Measurements from ENCODE around the gene DCN. TPM values are rescaled to one million over a fixed set of nuclear protein-coding genes. Genes with fewer than 3 reads are reported as not detected.
A peak's percentile ranks its signal among the peaks of the same experiment; 100 is the strongest.

DCN gene
- total RNA-seq, 1 donor: 1,400 TPM

- no peaks in the 10 kb centered on the region for H4K20me1 ChIP-seq (ENCODE audit: insufficient read depth, low read length)
- peak; percentile 18 for DNase-seq (ENCODE audit: insufficient read length, low spot score, missing footprints)
- no peaks in the 10 kb centered on the region for H3K36me3 ChIP-seq (ENCODE audit: insufficient read depth, low read length)
- TF ChIP-seq, protein P1, sequence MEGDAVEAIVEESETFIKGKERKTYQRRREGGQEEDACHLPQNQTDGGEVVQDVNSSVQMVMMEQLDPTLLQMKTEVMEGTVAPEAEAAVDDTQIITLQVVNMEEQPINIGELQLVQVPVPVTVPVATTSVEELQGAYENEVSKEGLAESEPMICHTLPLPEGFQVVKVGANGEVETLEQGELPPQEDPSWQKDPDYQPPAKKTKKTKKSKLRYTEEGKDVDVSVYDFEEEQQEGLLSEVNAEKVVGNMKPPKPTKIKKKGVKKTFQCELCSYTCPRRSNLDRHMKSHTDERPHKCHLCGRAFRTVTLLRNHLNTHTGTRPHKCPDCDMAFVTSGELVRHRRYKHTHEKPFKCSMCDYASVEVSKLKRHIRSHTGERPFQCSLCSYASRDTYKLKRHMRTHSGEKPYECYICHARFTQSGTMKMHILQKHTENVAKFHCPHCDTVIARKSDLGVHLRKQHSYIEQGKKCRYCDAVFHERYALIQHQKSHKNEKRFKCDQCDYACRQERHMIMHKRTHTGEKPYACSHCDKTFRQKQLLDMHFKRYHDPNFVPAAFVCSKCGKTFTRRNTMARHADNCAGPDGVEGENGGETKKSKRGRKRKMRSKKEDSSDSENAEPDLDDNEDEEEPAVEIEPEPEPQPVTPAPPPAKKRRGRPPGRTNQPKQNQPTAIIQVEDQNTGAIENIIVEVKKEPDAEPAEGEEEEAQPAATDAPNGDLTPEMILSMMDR (IDR thresholded peaks at IDR 0.05; ENCODE audit: extremely low read depth, low read depth, low read length): no peak
- no peak overlapping the region for H3K27ac ChIP-seq (ENCODE audit: low read depth, low read length)
- peaks cover 13% of the 10 kb centered on the region for H3K4me1 ChIP-seq (ENCODE audit: insufficient read depth, low read length)
- H3K79me2 ChIP-seq (ENCODE audit: insufficient read depth, low read length): no peaks in the 10 kb centered on the region
- H3K27me3 ChIP-seq (ENCODE audit: insufficient read depth, low read length): no peaks in the 10 kb centered on the region
- no peak overlapping the region for H2AFZ ChIP-seq (ENCODE audit: low read length)
- no peaks in the 10 kb centered on the region for H3K9me3 ChIP-seq (ENCODE audit: low read depth, low read length)
- H3K4me3 ChIP-seq (ENCODE audit: insufficient read depth, low read length): no peak overlapping the region
- H3K4me2 ChIP-seq (ENCODE audit: insufficient read depth, low read length): no peak overlapping the region
These were observed 9.0 kb upstream of the DCN start for GRCh38 chr12:91191513-91192111.

- H3K4me3 ChIP-seq (ENCODE audit: insufficient read depth, low read length): peak overlapping the region; percentile 12
- no peaks in the 10 kb centered on the region for H3K27me3 ChIP-seq (ENCODE audit: insufficient read depth, low read length)
- H3K79me2 ChIP-seq (ENCODE audit: insufficient read depth, low read length): no peaks in the 10 kb centered on the region
- H3K4me2 ChIP-seq (ENCODE audit: insufficient read depth, low read length): peak overlapping the region; percentile 59
- no peak for DNase-seq (ENCODE audit: insufficient read length, low spot score, missing footprints)
- TF ChIP-seq, protein P1 (IDR thresholded peaks at IDR 0.05; ENCODE audit: extremely low read depth, low read depth, low read length): no peak
- no peaks in the 10 kb centered on the region for H4K20me1 ChIP-seq (ENCODE audit: insufficient read depth, low read length)
- peaks cover 13% of the 10 kb centered on the region for H3K4me1 ChIP-seq (ENCODE audit: insufficient read depth, low read length)
- peak overlapping the region; percentile 56 for H3K27ac ChIP-seq (ENCODE audit: low read depth, low read length)
- peak overlapping the region; percentile 46 for H2AFZ ChIP-seq (ENCODE audit: low read length)
- H3K36me3 ChIP-seq (ENCODE audit: insufficient read depth, low read length): no peaks in the 10 kb centered on the region
- no peaks in the 10 kb centered on the region for H3K9me3 ChIP-seq (ENCODE audit: low read depth, low read length)
These were observed 6.9 kb upstream of the DCN start for GRCh38 chr12:91189516-91189915.

DNA sequence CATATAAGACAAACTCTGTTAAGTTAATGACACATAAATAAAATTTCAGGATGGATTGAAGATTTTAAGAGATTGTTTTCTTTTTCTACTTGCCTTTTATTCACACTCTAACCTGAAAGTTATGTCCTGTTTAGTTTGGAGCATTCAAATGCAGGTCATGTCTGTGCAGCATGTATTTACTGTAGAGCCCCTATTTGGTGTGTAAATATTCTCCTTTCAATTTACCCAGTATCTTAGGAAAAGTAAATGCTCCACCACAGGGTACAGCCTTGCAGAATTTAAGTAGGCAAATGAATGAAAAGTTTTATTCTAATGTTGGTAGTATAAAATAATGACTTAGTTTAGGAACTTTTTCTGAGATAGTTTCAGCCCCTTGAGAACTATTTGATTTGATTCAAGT is 6.2 kb upstream of the DCN start:
- Histone ChIP-seq H3K4me1 (ENCODE audit: insufficient read depth, low read length) (peaks cover 17% of the 10 kb centered on the region), H2AFZ (ENCODE audit: low read length) (no peak overlapping the region), H3K36me3 (ENCODE audit: insufficient read depth, low read length) (no peaks in the 10 kb centered on the region), H3K9me3 (ENCODE audit: low read depth, low read length) (no peaks in the 10 kb centered on the region), H3K79me2 (ENCODE audit: insufficient read depth, low read length) (no peaks in the 10 kb centered on the region), H3K27me3 (ENCODE audit: insufficient read depth, low read length) (no peaks in the 10 kb centered on the region), H3K4me3 (ENCODE audit: insufficient read depth, low read length) (no peak overlapping the region), H3K4me2 (ENCODE audit: insufficient read depth, low read length) (no peak overlapping the region), H4K20me1 (ENCODE audit: insufficient read depth, low read length) (no peaks in the 10 kb centered on the region), H3K27ac (ENCODE audit: low read depth, low read length) (no peak overlapping the region)
- DNase-seq (ENCODE audit: insufficient read length, low spot score, missing footprints): no peak
- TF ChIP-seq, protein P1 (IDR thresholded peaks at IDR 0.05; ENCODE audit: extremely low read depth, low read depth, low read length): no peak

DNA sequence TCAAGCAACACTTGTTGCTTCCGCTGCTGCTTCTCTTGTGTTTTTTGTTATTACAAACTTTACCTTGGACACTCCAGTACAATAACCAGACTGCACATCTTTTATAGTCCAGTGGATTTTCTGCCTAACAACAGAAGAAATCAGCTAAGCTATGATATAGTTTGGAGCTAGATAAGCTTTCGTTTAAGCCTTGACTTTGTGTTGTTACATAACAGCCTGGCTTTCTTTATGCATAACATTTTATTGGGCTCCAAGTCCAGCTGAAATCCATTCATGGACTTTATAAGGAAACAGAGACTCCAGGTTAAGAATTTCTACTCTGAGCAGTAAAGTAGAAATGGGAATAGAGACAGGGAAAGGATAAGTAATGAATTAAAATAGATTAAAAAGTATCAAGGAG is 3.5 kb upstream of the DCN start:
- no peak for DNase-seq (ENCODE audit: insufficient read length, low spot score, missing footprints)
- no peak overlapping the region for H3K27ac ChIP-seq (ENCODE audit: low read depth, low read length)
- peaks cover 33% of the 10 kb centered on the region for H3K4me1 ChIP-seq (ENCODE audit: insufficient read depth, low read length)
- H3K9me3 ChIP-seq (ENCODE audit: low read depth, low read length): no peaks in the 10 kb centered on the region
- H3K4me3 ChIP-seq (ENCODE audit: insufficient read depth, low read length): no peak overlapping the region
- TF ChIP-seq, protein P1 (IDR thresholded peaks at IDR 0.05; ENCODE audit: extremely low read depth, low read depth, low read length): no peak
- no peak overlapping the region for H2AFZ ChIP-seq (ENCODE audit: low read length)
- H3K36me3 ChIP-seq (ENCODE audit: insufficient read depth, low read length): no peaks in the 10 kb centered on the region
- H3K4me2 ChIP-seq (ENCODE audit: insufficient read depth, low read length): no peak overlapping the region
- peaks cover 8% of the 10 kb centered on the region for H3K79me2 ChIP-seq (ENCODE audit: insufficient read depth, low read length)
- no peaks in the 10 kb centered on the region for H3K27me3 ChIP-seq (ENCODE audit: insufficient read depth, low read length)
- H4K20me1 ChIP-seq (ENCODE audit: insufficient read depth, low read length): no peaks in the 10 kb centered on the region

Measured in osteoblast (primary cell).